ENCODE results near the gene FRMD6.

- TF ChIP-seq GATA2 (IDR thresholded peaks at IDR 0.05; ENCODE audit: low read depth, low read length) (no peak), GATA3 (IDR thresholded peaks at IDR 0.05; ENCODE audit: low read depth, low read length) (no peak)
Observed at GRCh38 chr14:51650716-51651387, 858 bp upstream of the FRMD6 start.
